Pancreas (tissue), 10 donors: ENCODE measurements around the gene THAP12. TPM values are rescaled to one million over a fixed set of nuclear protein-coding genes. Genes with fewer than 3 reads are reported as not detected.
"Not testable (repeated sequence)": the region's sequence is repeated elsewhere in the genome, so short reads cannot be mapped to it uniquely, and the experiment has no call there.

Experiments
- ATAC-seq, 4 donors: fragments of 200-7000 bp; cut with Tn5 transposase; one replicate each; pipeline versions ENCODE4 v1.8.0 to v1.9.1; 2020; ENCODE audit warnings: mild to moderate bottlenecking in 4 of 4, moderate library complexity in 4 of 4
- DNase-seq, 6 donors: peaks; one replicate each; pipeline ENCODE4 v3.0.0-alpha.2; 2020
- FAIRE-seq: peaks from 2 replicates; lab custom pipeline; 2012; peaks lifted over from hg19 to GRCh38; lab: Jason Lieb, UNC
- H3K27ac ChIP-seq, 4 donors: fragments of 200-600 bp; sonication (generic); 1 replicate in 3 of 4; 2 replicates in 1 of 4; pipeline versions ENCODE4 v1.5.0 to v1.8.0; 2020
- H3K27me3 ChIP-seq, 4 donors: fragments of 200-600 bp; one replicate each; pipeline ENCODE4 v1.8.0; 2021
- H3K36me3 ChIP-seq, 3 donors: fragments of 200-600 bp; sonication (generic) in 1 of 3; one replicate each; pipeline versions ENCODE4 v1.5.0 to v1.8.0; 2020 to 2021
- H3K4me1 ChIP-seq, 3 donors: fragments of 200-600 bp; one replicate each; pipeline ENCODE4 v1.8.0; 2021
- H3K4me3 ChIP-seq, 4 donors: fragments of 200-600 bp; sonication (generic) in 2 of 4; one replicate each; pipeline versions ENCODE4 v1.5.0 to v1.8.0; 2020 to 2021
- H3K9me3 ChIP-seq, 4 donors: fragments of 200-600 bp; one replicate each; pipeline ENCODE4 v1.8.0; 2021
- WGBS, 2 donors: extraction: QIAGEN DNeasy Blood & Tissue Kit; methylation state at CpG; one replicate each; pipeline ENCODE4 v1.1.7; 2013; 5-methylcytosine and 5-hydroxymethylcytosine counted together
- intact Hi-C, 3 donors: fragments of 100-400 bp; cut with DNase I; formaldehyde crosslinking; loops; one replicate each; pipeline versions ENCODE4 v1.11.1 to v1.14.2; 2022
- polyA plus RNA-seq, 2 donors: library from polyadenylated mRNA; stranded (reverse); fragments of 200-250 nt; gene quantifications; one replicate each; pipeline ENCODE4 v1.2.3, GENCODE V29; 2013
- total RNA-seq, 6 donors: library from RNA; stranded (reverse); fragmentation: NEBNext Ultra II Directional in 4 of 6; extraction: Animal tissue kit (Norgen Biotek cat#: 25700) in 4 of 6; gene quantifications; one replicate each; pipeline versions ENCODE4 v1.2.1 to v1.2.4, GENCODE V29; 2021 to 2023
- TF ChIP-seq, protein P1 (sequence below), 4 donors: fragments of 200-600 bp; sonication (generic) in 3 of 4; IDR thresholded peaks; one replicate each; pipeline versions ENCODE4 v1.5.0 to v1.8.0; 2021; ENCODE audit warnings: antibody characterized with exemption in 4 of 4
- donor health status: healthy with polysubstance abuse.
- donor health status: DM: no; HTN: no; CAD: no; lungs with moderate emphysema.
- donor health status: DM: no; HTN: no; CAD: no.
- donor health status: control.
- donor health status: control.
- donor health status: Bipolar disorder and iron deficiency.
- donor health status: DM: yes; HTN: yes; CAD: no.
- donor health status: DM: no; HTN: no; CAD: no.
- donor health status: DM: no; HTN: no; CAD: no.
- donor health status: DM: yes; HTN: yes; CAD: no.

The THAP12 gene
- total and polyA plus RNA-seq, 8 donors, result 19.4 to 41.7 (median 28.2) TPM

DNA sequence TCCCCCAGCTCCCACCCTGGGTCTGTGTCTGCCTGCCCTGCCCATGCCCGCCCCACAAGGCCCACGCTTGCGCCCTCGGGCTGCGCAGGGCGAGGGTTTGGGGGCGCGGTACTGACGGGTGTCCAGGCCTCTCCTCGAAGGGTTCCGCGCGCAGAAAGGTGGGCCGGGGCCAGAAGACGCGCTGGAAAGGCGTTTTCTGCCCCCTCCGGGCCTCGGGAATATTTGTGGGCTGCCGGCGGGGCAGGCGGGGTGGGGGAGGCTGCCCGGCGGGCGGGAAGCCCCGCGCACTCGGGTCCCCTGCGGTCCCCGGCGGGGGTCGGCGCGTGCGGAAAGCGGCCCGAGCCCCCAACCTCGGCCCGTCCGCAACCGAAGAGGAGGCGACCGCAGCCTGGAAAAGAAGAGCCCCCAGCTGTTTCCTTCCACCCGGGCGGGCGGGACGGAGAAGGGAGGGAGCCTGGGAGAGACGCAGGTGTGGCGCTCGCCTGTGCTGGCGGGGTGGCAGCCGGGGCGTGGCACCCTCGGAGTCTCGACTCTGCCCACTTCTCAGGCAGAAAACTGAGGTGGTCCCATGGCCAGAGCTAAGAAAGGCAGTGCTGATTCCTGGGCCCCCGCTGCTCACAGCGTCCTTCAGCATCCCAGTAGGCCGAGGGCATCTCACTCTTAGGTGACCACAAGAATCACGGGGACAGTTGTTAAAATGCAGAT is 59.0 kb downstream of the THAP12 start:
- Histone ChIP-seq H3K36me3 (no peaks in the 10 kb centered on the region), H3K4me3 (peak overlapping the region; percentile 27 to 64 (median 53)), H3K27me3 (no peaks in the 10 kb centered on the region), H3K27ac (peak overlapping the region; percentile 63 to 93 (median 83)), H3K4me1 (no peaks in the 10 kb centered on the region), H3K9me3 (no peaks in the 10 kb centered on the region)
- intact Hi-C loops, result no loop called here
- TF ChIP-seq, protein P1, sequence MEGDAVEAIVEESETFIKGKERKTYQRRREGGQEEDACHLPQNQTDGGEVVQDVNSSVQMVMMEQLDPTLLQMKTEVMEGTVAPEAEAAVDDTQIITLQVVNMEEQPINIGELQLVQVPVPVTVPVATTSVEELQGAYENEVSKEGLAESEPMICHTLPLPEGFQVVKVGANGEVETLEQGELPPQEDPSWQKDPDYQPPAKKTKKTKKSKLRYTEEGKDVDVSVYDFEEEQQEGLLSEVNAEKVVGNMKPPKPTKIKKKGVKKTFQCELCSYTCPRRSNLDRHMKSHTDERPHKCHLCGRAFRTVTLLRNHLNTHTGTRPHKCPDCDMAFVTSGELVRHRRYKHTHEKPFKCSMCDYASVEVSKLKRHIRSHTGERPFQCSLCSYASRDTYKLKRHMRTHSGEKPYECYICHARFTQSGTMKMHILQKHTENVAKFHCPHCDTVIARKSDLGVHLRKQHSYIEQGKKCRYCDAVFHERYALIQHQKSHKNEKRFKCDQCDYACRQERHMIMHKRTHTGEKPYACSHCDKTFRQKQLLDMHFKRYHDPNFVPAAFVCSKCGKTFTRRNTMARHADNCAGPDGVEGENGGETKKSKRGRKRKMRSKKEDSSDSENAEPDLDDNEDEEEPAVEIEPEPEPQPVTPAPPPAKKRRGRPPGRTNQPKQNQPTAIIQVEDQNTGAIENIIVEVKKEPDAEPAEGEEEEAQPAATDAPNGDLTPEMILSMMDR (IDR thresholded peaks at IDR 0.05), result no peak
- ATAC-seq, result peak; percentile 64 to 86 (median 76)
- DNase-seq, result peak; percentile 52 to 88 (median 76)
- WGBS, 2 donors, result 5 to 7% methylated on average over 47 to 59 of the region's 59 CpGs
- FAIRE-seq, result no peak

DNA sequence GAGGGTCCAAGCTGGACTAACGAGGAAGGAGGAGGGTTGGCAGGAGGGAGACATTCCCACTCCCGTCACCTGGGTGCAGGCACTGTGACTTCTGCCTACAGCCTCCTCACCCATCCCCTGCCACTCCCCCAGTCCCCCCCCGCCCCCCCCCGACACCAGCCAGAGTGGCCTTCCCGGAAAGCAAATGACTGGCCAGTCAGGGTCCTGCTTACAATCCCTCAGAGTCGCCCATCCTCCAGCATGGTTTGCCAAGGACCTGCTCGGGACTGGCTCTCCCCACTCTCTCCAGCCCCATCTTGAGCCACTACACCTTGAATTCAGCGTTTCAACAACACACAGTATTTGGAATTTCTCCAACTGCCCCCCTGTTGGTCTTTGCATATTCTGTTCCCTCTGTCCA is 59.6 kb downstream of the THAP12 start:
- Histone ChIP-seq H3K27ac (peak overlapping the region; percentile 63 to 93 (median 83)), H3K9me3 (no peaks in the 10 kb centered on the region), H3K36me3 (no peaks in the 10 kb centered on the region), H3K4me1 (no peaks in the 10 kb centered on the region), H3K4me3 (peak overlapping the region; percentile 27 to 64 (median 53)), H3K27me3 (no peaks in the 10 kb centered on the region)
- TF ChIP-seq, protein P1 (IDR thresholded peaks at IDR 0.05), result no peak
- intact Hi-C loops, result no loop called here
- peak; percentile 59 to 78 (median 70) for ATAC-seq
- FAIRE-seq, result no peak
- DNase-seq, result peak; percentile 31 to 75 (median 58)
- WGBS, 2 donors, result 22 to 24% methylated on average over 5 to 8 of the region's 8 CpGs

DNA sequence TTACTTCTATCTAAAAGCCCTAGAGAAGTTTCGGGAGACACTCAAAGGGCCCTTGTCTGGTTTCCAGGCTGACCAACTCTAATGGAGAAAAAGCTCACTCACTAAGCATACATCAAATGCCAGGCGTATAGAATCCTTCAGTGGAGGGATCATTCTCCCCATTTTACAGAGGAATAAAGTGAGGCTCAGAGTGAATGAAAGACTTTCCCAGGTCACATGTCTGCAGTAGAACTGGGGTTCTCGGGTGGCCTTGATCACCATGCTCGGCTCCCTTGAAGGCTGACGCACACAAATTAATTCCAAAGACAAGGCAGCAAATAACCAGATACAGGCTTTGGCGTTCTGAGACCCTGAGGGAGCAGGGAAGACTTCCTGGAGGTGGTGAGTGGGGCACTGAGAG is 60.0 kb downstream of the THAP12 start:
- intact Hi-C loops, result no loop called here
- no peak for DNase-seq
- WGBS, 2 donors, result 43 to 59% methylated on average over 6 of the region's 6 CpGs
- no peaks in the 10 kb centered on the region for H3K36me3 ChIP-seq
- no peaks in the 10 kb centered on the region for H3K27me3 ChIP-seq
- ATAC-seq, result peak in 1 of 4 donors; percentile 1
- no peaks in the 10 kb centered on the region for H3K4me1 ChIP-seq
- TF ChIP-seq, protein P1 (IDR thresholded peaks at IDR 0.05), result no peak
- no peak for FAIRE-seq
- no peak overlapping the region for H3K27ac ChIP-seq
- H3K9me3 ChIP-seq, result no peaks in the 10 kb centered on the region
- peak overlapping the region in 2 of 4 donors; percentile 58 to 64 for H3K4me3 ChIP-seq

DNA sequence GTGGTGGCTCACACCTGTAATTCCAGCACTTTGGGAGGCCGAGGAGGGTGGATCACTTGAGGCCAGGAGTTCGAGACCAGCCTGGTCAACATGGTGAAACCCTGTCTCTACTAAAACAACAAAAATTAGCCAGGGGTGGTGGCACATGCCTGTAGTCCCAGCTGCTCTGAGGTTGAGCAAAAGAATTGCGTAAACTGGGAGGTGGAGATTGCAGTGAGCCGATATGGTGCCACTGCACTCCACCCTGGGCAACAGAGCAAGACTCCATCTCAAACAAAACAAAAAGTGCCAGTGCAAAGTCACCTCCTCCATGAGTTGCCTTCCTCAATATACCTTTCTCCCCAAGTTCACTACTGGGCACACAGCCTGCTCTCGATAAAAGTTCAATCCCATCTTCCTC is 61.1 kb downstream of the THAP12 start:
- not testable (repeated sequence) for DNase-seq, H3K4me1 ChIP-seq, H3K4me3 ChIP-seq, FAIRE-seq, H3K27me3 ChIP-seq, H3K9me3 ChIP-seq, ATAC-seq, H3K36me3 ChIP-seq, H3K27ac ChIP-seq
- WGBS, 2 donors, result 73 to 75% methylated on average over 3 to 5 of the region's 5 CpGs
- intact Hi-C loops, result loop anchor here in 2 of 3 donors (5.0 to 10.0 kb wide), 2 partner anchors 115 to 427 kb away; partner anchors contain the start of gene WNT11 (in 1 of the 2)

DNA sequence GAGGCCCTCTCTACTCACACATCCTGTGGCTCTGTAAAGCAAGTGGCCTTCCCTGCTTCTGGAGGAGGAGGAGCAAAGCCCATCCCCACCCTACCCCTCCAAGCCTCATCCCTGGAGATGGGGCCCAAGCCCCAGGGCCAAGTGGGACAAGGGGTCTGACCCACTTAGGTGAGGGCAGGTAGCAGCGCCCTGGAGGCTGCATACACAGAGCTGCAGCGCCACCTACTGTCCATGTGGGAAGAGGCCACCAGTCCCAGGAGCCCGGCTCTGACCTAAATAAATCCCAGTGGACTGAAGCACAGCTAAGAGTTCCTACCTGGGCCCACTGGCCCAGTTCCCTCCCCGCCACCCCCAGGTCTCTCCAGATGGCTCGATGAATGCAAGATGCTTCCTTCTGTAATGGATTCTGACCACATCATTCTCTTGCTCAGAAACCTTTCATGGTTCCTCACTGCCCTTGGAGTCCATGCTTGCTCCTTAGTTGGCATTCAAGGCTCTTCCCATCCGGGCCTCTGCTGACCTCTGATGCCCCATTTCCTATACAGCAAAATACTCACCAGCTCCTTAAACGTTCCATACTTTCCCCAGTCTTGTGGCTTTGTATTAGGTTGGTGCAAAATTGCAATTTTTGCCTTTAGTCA is 62.1 kb downstream of the THAP12 start:
- Histone ChIP-seq H3K9me3 (no peaks in the 10 kb centered on the region), H3K27me3 (no peaks in the 10 kb centered on the region), H3K36me3 (no peaks in the 10 kb centered on the region), H3K4me1 (no peaks in the 10 kb centered on the region), H3K27ac (no peak overlapping the region), H3K4me3 (no peak overlapping the region)
- WGBS, 2 donors, result 6% methylated on average over 7 of the region's 7 CpGs
- TF ChIP-seq, protein P1 (IDR thresholded peaks at IDR 0.05), result peak; percentile 71 to 93 (median 86)
- DNase-seq (peak; percentile 70 to 93 (median 88)), ATAC-seq (peak; percentile 70 to 83 (median 80)), FAIRE-seq (no peak)
- intact Hi-C loops, result loop anchor here in 2 of 3 donors (5.0 to 10.0 kb wide), 2 partner anchors 114 to 427 kb away; partner anchors contain the start of gene WNT11 (in 1 of the 2)
